Stimulated activated CD4-positive, alpha-beta T cell treated with anti-CD3 and anti-CD28 coated beads, Interleukin-15, amount 100 ng/mL, for 1 hour (primary cell): ENCODE measurements around the gene SRRT.
"Not testable (repeated sequence)": the region's sequence is repeated elsewhere in the genome, so short reads cannot be mapped to it uniquely, and the experiment has no call there.

Experiments used
- DNase-seq, 2 donors: peaks; one replicate each; pipeline ENCODE4 v3.0.0-alpha.2; 2020; ENCODE audit warnings: low read depth in 1 of 2, low spot score in 1 of 2

The SRRT gene

DNA sequence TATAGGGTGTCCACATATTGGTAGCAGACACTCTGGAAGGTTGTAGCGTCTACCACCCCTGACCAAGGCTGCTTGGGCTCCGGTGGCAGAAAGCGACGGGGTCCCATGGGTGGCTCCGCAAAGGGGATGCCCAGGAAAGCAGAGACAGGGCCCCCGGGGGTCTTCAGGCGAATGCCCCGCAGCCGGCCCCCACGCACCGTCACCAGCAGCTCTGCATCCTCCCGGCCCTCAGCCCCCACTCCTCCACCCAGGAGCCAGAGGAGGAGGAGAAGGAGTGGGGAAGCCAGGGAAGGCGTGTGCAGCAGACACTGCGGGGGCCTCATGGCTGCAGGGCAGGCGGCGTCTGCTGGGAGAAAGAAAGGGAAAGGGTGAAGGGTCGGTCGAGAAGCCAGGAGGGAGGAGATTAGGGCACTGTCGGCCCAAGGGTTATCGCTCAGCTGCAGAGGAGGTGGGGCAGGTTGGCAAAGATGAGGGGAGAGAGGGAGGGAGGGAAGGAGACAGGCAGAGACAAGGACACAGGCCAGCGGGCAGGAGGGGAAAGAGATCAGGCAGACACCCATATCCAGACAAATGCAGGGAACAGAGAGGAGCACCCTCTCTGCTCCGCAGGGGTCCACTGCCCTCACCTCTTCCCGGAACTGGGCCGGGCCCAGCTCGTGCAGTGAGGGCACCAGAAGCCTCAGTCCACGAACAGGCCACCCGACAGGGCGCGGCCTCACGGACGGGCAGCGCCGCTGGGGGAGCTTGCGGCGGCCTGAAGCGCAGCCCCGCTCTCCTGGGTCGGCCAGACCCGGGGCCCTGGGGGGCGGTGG, 19.2 kb downstream of the SRRT start:
- DNase-seq = no peak

DNA sequence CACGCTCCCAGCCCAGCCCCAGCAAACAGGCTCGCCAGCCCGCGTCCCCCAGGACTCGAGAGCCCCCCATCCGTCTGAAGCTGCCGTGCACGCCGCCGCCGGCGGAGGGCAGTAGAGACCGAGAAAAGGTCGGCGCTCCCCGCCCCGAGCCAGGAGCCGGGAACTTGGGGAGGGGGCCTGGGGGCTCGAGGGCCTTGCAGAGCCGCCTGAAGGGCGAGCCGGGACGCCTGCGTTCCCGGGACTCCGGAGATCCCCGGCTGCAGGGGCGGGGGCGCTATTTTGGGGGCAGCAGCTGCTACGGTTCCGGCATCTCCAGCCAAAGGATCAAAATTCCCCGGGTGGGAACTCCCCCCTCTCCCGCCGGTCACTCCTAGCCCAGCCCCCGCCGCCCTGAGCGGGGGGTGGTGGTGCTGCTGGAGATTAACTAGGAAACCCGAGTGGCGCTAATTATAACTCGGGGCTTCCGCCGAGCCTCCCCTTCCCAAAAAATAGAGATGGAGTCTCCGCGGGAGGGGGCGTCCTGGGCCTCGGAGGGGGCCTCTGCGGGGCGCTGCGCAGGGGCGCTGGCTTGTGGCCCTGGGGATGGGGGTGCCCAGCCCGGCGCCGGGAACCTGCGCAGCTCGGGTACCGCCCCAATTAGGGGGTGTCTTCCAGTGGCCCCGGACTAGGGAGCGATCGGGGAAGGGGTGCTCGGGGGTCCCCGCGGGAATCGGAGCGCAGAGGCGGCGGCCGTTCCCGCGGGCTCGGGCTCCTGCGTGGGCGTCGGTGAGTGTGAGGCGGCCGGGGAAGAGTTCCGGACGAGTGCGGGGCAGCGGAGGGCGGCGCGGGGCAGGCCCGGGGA, 20.2 kb downstream of the SRRT start:
- DNase-seq = peak in 1 of 2 donors; percentile 53

DNA sequence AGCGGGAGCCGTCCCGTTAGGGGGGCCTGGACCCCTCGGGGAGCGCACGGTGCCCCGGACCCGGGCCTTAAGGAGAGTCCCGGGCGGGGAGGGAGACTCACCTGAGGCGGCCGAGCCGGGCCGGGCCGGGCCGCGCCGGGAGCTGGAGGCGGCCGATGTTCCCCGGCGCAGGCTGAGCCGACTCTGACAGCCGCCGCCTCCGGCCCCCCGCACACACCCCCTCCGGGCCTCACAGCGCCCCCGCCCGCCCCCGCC, 20.7 kb downstream of the SRRT start, which contains the start of gene ACHE:
Gene ACHE, minus strand, starts transcription at position 188 of the 255 bp plus-strand sequence. CDS start 1,656 bp downstream, outside the sequence.
- no peak for DNase-seq

DNA sequence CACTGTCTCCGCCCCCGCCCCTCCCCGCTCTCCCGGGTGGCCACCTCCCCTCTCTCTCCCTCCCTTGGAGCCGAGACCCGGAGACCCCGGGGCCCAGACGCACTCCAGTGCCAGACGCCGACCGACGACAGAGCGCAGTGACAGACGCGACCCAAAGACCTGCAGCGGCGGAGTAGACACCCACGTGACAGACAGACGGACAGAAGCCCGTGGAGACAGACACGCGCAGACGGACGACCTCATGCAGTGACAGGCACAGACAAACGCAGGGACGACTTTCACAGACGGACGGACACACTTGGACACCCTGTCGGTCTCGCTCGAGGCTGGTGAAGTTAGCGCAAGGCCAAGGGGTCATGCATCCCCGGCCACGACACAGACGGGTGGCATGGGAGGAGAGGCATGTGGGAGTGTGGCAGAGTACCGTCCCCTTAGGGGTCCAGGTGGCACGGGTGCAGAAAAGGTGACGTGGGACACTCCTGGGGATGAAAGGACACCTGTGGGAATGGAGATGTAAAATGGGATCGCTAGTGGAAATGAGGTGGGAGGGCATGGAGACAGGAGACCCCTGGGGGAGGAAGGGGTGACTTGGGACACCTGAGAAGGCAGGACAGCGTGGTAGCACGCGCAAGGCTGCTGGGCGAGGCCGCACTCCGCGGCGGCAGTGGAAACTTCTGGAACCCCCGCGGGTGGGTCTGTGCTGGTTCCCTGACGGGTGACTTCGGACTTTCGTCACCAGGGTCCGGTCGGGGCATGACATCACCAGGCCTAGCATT, 21.2 kb downstream of the SRRT start:
- DNase-seq = no peak

DNA sequence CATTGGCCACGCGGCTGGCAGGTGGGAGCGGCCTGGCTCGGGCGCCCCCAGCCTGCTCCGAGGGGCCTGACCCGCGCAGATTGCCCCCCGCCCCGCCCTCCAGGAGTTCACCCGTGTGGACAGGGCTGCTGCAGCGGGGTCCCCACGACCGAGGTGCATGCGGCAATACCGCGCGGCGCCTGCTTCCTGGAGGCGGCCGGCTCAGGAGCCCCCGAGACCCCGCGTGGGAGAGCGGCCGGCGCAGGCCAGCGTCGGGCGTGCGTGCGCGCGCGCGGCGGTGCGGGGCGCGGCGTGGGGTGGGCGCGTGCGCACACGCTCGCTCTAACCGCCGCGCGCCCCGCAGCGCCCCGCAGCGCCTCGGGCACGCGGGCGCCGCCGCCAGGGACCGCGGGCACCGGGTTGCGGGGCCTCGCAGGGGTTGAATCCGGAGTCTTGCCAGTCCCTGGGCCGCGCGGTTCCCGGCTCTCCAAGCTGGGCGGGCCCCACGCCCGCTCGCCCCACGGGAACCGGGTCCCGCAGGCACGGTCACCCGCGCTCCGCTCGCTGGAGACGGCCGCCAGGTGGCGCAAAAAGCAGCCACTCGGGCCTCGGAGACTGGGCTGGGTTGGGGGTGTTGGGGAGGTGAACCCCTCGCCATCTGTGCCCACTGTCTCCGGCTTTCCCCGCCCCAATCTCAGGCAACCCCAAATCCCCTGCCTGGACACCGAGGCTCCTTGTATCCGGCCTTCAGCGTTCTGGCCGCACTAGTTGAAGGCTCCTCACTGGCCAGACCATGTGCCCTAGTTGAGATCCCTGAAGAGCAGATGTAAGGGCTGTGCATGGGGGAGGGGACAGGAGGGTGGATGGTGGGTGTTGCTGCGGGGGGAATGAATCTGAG, 22.1 kb downstream of the SRRT start:
- peak in 1 of 2 donors; percentile 68 for DNase-seq

DNA sequence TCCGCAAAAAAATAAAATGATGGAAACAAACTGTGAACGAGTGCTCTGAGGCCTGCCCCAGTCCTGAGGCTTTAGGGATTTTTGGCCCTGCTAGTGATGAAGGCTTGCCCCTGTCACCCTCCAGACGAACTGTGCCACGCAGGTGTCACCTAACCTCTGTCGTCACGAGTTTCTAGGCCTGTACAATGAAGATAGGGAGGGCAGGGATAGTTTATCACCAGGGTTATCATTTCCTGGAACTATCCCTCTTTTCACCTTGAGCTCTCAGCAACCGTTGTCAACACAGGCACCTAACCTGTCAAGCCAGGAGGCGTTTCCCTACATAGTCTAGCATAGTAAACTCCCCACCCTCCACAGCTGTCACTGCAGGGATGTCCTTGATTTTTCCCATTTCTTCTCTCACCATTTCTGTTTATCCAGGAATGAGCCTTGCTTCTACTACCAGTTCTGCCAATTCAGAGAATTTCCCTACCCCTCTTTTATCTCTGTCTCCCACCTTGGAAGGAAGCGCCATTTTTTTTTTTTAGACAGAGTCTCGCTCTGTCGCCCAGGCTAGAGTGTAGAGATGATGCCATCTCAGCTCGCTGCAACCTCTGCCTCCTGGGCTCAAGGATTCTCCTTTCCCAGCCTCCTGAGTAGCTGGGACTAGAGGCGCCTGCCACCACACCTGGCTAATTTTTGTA, 23.0 kb downstream of the SRRT start:
- DNase-seq = no peak

DNA sequence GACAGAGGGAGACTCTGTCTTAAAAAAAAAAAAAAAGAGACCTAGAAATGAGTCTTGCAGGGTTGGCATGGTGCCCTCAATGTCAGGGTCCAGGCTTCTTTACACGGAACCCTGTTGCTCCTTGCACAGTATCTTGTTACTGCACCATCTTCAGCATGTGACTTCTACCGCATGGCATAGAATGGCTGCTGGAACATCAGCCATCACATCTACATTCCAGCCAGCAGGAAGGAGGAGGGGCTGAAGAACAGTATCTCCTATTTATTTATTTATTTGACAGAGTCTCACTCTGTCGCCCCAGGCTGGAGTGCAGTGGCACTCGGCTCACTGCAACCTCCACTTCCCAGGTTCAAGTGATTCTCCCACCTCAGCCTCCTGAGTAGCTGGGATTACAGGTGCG, 24.5 kb downstream of the SRRT start:
- no peak for DNase-seq

DNA sequence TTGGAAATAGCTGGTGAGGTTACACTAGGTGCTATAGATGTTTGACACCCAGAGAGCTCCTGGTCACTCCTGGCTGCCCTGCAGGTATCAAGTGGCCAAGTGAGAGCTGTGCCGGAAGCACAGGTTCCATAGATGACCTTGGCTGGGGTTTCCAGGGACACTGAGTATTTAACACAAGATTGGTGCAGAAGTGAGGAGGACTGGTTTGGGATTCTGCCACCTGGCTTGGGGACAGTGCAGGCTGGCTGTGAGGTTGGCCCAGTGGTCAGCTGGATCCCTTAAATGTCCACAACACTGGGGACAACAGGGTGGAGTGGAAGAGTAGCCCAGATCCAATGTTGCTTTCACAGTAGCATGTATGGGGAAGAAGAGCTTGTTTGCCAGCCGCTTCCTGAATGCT, 26.1 kb downstream of the SRRT start:
- DNase-seq = no peak

DNA sequence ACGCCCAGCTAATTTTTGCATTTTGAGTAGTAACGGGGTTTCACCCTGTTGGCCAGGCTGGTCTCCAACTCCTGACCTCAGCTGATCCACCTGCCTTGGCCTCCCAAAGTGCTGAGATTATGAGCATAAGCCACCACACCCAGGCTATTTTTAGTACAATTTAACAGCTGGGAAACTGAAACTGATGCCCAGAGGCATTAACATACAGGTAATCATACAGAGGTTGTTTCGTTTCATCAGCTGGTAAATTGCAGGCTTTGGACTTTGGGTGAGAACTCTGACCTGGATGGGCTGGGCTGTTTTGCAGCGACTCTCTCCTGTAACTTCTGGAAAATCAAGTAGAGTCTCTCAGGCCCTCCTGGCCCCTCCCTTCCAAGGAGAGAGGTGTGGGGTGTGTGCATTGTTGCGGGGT, 27.0 kb downstream of the SRRT start:
- DNase-seq = no peak

DNA sequence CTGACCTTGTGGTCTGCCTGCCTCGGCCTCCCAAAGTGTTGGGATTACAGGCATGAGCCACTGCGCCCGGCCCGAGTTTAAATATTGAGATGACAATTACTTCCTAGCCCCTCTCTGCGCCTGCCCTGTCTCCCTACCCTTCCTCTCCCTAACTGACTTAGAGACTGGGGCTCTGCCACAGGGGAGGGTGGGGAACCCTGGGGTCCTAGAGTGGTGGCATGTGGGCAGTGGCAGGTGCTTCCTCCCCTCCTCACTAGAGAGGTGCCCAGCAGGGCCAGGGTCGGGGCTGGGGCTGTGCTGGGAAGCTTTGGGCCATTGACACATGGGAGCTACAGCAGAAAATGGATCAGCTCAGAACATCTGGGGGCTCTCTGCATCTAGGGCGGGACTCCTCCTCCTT, 27.7 kb downstream of the SRRT start:
- no peak for DNase-seq

DNA sequence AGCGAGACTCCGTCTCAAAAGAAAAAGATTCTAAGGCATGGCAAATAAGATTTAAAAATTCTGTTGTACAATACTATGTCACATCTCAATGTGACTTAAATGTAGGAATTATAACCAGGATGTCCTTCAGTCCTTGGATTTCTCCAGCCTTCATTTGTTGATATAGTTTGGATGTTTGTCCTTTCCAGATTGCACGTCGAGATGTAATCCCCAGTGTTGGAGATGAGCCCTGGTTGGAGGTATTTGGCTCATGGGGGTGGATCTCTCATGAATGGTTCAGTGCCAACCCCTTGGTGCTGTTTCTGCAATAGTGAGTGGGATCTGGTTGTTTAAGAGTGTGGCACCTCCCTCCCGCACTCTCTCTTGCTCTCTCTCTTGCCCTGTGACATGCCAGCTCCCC, 33.6 kb downstream of the SRRT start:
- no peak for DNase-seq

DNA sequence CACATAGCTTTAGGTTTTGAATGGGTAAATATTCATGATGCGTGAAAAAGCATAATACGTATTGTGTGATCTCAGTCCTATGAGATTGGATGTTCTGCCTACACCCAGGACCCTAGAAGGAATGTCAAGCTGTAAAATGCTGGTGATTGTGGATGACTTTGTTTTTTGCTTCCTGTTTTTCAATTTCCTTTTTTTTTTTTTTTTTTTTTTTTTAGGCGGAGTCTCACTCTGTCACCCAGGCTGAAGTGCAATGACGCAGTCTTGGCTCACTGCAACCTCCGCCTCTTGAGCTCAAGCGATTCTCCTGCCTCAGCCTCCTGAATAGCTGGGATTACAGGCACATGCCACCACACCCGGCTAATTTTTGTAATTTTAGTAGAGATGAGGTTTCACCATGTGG, 35.5 kb downstream of the SRRT start:
- DNase-seq = not testable (repeated sequence)

DNA sequence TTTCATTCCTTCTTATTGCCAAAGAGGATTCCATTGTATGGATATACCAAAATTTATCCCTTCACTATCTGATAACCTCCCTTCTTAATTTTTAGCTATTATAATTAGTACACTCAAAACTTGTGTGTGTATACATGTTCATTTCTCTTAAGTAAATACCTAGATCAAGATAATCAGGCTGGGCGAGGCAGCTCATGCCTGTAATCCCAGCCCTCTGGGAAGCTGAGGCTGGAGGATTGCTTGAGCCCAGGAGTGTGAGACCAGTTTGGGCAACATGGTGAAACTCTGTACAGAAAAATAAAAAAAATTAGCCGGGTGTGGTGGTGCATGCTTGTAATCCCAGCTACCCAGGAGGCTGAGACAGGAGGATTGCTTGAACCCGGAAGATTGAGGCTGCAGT, 36.6 kb downstream of the SRRT start:
- no peak for DNase-seq

DNA sequence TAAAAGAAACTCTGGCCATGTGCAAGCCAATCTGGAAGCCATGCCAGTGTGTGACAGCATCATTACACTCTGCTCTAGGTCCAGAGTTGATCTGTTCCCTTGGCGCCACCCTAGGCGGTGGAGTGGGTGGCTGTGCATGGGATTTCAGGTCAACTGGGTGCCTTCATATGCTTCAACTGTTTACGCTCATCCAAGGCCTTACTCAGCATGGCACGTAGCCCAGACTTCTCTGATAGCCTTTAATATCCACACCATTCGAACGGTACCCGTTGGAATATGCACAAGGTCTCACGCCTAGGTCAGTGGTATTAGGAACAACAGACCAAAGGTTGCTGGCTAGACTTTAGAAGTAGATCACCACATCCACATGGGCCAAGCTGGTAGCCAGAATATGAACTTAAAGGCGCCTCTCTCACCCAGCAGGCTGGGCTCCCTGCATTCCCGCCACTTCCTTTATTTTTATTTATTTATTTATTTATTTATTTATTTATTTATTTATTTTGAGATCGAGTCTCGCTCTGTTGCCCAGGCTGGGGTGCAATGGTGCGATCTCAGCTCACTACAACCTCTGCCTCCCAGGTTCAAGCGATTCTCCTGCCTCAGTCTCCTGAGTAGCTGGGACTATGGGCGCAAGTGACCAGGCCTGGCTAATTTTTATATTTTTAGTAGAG, 39.4 kb downstream of the SRRT start:
- no peak for DNase-seq

DNA sequence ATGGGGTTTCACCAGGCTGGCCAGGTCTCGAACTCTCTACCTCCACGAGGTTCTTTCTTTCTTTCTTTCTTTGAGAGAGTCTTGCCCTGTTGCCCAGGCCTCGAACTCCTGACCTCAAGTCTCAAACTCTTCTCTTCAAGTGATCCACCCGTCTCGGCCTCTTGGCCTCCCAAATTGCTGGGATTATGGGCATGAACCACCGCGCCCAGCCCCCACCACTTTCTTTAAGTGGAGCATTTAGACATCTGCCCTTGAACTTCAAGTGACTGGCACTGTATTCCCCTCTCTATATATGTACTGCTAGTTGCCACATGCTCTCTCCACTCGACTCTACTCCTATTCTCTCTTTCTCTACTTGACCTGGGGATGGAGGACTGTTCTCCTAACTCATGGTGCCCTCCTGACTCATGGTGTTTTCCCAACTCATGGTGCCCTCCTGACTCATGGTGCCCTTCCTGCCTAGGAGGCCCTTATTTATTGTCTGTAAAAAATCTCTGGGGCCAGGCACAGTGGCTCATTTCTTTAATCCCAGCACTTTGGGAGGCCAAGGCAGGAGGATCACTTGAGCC, 40.1 kb downstream of the SRRT start:
- no peak for DNase-seq

DNA sequence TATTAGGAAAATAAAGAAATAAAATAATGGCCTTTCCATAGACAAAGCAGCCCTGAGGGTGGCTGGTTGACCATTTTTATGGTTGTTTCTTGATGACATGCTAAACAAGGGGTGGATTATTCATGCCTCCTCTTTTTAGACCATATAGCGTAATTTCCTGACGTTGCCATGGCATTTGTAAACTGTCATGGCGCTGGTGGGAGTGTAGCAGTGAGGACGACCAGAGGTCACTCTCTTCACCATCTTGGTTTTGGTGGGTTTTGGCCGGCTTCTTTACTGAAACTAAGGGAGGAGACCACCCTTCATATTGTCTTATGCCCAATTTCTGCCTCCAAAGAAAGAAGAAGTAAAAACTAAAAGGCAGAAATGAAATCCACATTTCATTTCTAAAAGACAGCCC, 44.4 kb downstream of the SRRT start:
- DNase-seq = not testable (repeated sequence)

DNA sequence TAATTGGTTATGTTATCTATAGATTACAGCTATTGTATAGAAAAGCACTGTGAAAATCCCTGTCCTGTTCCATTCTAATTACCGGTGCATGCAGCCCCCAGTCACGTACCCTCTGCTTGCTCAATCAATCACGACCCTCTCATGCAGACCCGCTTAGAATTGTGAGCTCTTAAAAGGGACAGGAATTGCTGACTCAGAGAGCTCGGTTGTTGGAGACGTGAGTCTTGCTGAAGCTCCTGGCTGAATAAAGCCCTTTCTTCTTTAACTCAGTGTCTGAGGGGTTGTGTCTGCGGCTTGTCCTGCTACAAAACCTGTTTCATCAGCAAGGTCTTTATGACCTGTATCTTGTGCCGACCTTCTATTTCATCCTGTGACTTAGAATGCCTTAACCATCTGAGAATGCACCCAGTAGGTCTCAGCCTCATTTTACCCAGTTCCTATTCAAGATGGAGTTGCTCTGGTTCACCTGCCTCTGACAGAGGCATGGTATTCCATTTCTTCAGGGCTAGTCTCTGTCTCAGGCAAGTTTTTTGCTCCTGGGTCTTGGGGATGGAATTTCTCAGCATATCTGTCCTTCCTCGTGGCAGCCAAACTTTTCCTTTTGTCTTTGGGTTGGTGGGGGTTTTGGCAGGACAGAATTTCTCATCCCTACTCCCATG, 45.0 kb downstream of the SRRT start:
- DNase-seq = not testable (repeated sequence)

DNA sequence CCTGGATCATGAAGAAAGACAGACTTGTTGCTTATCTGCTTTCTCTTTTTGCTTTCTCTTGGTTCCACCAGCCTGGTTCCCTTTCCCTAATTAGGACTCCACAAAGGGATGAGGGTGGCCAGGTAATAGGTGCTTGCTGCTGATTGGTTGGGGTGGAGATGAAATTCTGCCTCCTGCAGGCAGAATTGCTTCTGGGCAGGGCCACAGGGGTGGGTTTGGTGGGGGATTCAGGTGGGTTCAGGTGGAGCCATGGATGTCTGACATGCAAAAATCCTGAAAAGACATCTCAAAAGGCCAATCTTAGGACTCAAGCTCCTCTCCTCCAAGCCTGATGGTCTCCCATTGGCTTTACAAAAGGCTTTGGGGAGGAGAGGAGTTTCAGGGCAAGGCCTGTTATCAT, 46.1 kb downstream of the SRRT start:
- DNase-seq = no peak

DNA sequence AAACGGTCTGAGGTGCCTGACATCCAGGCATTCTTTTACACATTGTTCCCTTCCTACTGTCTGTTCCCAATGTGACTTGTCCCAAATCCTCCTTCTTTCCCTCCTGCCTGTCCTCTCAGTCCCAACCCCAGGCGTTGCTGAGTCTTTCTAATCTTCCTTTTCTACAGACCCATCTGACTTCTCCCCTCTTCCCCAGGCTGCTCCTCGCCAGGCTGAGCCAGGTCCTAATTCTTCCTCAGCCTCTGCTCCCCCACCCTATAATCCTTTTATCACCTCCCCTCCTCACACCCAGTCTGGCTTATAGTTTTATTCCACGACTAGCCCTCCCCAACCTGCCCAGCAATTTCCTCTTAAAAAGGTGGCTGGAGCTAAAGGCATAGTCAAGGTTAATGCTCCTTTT, 48.7 kb downstream of the SRRT start:
- DNase-seq = not testable (repeated sequence)
